Activated naive CD8-positive, alpha-beta T cell treated with anti-CD3 and anti-CD28 coated beads for 36 hours (primary cell): ENCODE results near the gene LEKR1. TPM values are rescaled to one million over a fixed set of nuclear protein-coding genes. Genes with fewer than 3 reads are reported as not detected.

Experiments
- DNase-seq: peaks from one replicate; pipeline ENCODE4 v3.0.0; 2021
- H3K27ac Mint-ChIP-seq: one replicate; pipeline ENCODE4 v1.8.0; 2022; ENCODE audit warnings: mild to moderate bottlenecking, moderate library complexity, mixed read lengths
- H3K27me3 Mint-ChIP-seq: one replicate; pipeline ENCODE4 v1.8.0; 2022; ENCODE audit warnings: mild to moderate bottlenecking, mixed read lengths
- H3K36me3 Mint-ChIP-seq: one replicate; pipeline ENCODE4 v1.8.0; 2021; ENCODE audit warnings: mild to moderate bottlenecking, mixed read lengths
- H3K4me1 Mint-ChIP-seq: one replicate; pipeline ENCODE4 v1.8.0; 2021; ENCODE audit warnings: mixed read lengths
- H3K4me3 Mint-ChIP-seq: one replicate; pipeline ENCODE4 v1.8.0; 2022; ENCODE audit warnings: mild to moderate bottlenecking, moderate library complexity, mixed read lengths
- H3K9me3 Mint-ChIP-seq: one replicate; pipeline ENCODE4 v1.8.0; 2022; ENCODE audit warnings: mixed read lengths
- total RNA-seq, 2 experiments: library from RNA; stranded (reverse); gene quantifications; one replicate each; pipeline ENCODE4 v1.2.3, GENCODE V29; 2021

The LEKR1 gene
- total RNA-seq, 2 experiments from 2014 or later = 0.74 to 2.4 TPM

DNA sequence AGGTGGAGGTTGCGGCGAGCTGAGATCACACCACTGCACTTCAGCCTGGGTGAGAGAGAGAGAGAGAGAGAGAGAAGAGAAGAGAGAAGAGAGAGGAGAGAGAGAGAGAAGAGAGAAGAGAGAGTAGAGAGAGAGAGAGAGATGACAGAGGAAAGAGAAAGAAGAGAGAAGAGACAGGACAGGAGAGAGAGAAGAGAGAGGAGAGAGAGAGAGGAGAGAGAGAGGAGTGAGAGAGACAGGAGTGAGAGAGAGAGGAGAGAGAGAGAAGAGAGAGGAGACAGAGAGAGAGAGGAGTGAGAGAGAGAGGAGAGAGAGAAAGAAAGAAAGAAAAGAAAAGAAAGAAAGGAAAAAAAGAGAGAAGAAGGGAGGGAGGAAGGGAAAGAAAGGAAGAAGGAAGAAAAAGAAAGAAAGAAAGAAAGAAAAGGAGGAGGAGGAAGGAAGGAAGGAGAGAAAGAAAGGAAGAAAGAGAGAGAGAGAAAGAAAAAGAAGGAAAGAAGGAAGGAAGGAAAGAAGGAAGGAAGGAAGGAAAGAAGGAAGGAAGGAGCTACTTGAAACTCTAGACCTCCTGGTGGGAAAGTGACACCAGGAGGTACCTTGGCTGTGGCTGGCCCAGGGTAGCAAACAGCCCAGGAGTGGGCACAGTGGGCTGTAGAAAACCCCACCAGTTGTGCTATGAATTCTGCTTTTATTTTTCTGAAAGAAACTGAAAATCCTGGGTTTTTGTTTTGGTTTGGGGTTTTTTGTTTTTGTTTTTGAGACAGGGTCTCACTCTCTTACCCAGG, 245.8 kb downstream of the LEKR1 start:
- Mint-ChIP-seq H3K27ac (no peak overlapping the region), H3K27me3 (no peaks in the 10 kb centered on the region), H3K36me3 (no peaks in the 10 kb centered on the region), H3K4me3 (no peak overlapping the region), H3K4me1 (peaks cover 20% of the 10 kb centered on the region), H3K9me3 (no peaks in the 10 kb centered on the region)
- DNase-seq = no peak

DNA sequence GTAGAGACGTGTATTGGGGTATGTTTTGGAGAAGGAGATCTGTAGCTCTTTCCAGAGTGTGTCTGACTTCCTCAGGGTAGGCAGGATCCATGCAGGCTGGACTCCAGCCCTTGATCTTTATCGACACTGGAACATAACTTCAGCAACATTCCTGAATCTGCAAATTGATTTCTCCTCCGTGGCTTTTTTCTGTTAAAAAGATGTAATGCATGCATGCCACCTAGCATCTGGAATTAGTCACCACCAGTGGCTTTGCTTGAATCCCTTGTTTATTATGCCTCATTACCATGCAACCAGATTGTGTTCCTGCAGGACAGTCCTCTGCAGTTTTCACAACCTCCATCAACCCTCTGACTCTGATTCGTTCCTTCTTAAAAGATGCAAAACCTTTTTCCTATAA, 247.7 kb downstream of the LEKR1 start:
- Mint-ChIP-seq H3K9me3 (no peaks in the 10 kb centered on the region), H3K36me3 (no peaks in the 10 kb centered on the region), H3K4me1 (peaks cover 13% of the 10 kb centered on the region), H3K27ac (no peak overlapping the region), H3K4me3 (no peak overlapping the region), H3K27me3 (no peaks in the 10 kb centered on the region)
- DNase-seq = no peak

DNA sequence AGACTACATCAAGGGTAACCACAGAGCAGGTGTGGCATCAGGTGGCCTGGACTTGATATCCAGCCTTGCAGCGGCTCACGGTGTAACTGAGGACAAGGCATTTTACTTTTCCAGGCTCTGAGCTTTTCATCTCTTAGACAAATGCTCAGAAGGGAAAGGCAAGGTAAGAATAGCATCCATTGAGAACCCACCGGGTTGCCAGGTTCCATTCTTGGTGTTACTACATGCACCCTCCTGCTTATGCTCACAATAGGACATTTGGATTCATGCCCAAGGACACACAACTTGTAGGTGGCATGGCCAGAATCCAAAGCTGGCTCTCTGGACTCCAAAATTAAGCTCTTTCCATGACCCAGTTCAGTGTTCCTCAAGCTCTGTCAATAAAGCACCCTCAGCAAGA, 248.3 kb downstream of the LEKR1 start:
- no peaks in the 10 kb centered on the region for H3K9me3 Mint-ChIP-seq
- H3K27me3 Mint-ChIP-seq = no peaks in the 10 kb centered on the region
- H3K4me1 Mint-ChIP-seq = peaks cover 13% of the 10 kb centered on the region
- no peak overlapping the region for H3K4me3 Mint-ChIP-seq
- no peak for DNase-seq
- no peaks in the 10 kb centered on the region for H3K36me3 Mint-ChIP-seq
- no peak overlapping the region for H3K27ac Mint-ChIP-seq

DNA sequence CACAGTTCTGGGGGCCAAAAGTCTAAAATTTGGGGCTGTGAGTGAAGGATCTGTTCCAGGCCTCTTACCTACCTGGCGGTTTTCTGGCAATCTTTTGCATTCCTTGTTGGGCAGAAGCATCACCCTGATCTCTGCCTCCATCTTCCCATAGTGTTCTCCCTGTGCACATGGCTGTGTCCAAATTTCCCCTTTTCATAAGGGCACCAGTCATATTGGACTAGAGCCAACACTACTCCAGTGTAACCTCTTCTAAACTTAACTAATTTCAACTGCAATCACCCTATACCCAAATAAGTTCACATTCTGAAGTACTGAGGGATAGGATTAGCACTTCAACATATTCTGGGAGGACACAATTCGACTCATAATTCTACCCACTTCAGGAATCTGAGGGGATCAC, 248.8 kb downstream of the LEKR1 start:
- Mint-ChIP-seq H3K27ac (no peak overlapping the region), H3K4me1 (peaks cover 13% of the 10 kb centered on the region), H3K4me3 (no peak overlapping the region), H3K27me3 (no peaks in the 10 kb centered on the region), H3K9me3 (no peaks in the 10 kb centered on the region), H3K36me3 (no peaks in the 10 kb centered on the region)
- no peak for DNase-seq

DNA sequence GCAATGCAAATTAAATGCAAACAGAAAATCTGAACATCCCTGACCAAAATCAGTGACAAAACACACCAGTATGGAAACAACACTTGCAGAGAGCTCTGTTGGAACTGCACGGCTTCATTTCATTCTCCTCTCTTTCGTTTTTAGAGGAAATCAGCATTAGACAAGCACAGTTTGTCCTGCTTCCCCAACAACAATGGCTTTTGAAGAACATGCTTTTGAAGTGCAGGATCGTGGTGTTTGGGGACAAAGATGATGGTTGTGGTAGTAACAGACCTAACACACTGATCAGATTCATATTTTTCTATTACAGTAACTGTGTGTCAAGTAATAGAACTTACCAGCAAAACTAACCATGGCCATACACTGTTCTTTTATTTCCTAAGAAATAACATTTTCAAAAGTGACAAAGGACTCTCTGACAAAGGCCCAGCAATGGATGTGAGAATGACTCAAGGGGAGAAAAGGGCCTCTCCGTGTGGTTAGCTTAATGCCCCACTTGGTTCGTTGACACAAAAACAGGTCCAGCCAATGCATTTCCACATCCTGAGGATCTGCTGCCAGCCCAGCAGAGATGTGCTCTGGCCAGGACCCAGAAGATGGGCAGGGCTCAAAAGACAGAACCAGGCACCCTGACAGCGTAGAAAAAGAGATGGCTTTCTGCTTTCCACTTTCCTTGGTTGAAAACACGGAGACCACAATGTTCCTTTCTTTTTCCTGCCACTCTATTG, 249.7 kb downstream of the LEKR1 start:
- Mint-ChIP-seq H3K4me1 (peaks cover 13% of the 10 kb centered on the region), H3K36me3 (no peaks in the 10 kb centered on the region)

DNA sequence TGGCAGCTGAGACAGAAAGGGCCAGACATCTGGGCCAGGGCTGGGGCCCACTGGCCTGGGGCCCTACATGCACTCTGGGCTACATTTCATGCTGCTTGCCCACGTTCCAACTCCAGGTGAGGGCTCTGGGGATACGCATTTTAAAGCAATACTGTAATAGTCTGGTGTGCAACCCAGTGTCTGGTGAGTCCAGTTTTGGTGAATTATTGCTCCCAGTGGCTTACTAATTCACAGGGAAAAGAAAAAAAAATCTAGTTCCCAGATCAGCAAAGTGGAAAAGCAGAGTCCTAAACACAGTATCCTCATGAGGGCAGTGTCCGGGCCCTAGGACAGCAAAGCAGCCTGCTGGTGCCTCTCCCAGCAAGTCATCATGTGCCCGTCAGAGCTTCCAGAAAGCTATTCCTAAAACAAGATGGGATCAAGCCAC, 251.4 kb downstream of the LEKR1 start:
- no peaks in the 10 kb centered on the region for H3K9me3 Mint-ChIP-seq
- H3K36me3 Mint-ChIP-seq = no peaks in the 10 kb centered on the region
- peaks cover 27% of the 10 kb centered on the region for H3K4me1 Mint-ChIP-seq
- H3K4me3 Mint-ChIP-seq = no peak overlapping the region
- DNase-seq = no peak
- H3K27ac Mint-ChIP-seq = no peak overlapping the region
- H3K27me3 Mint-ChIP-seq = no peaks in the 10 kb centered on the region

More for the DNA sequence above, 249.7 kb downstream of the LEKR1 start:
- Mint-ChIP-seq H3K9me3 (no peaks in the 10 kb centered on the region), H3K27ac (no peak overlapping the region), H3K4me3 (no peak overlapping the region), H3K27me3 (no peaks in the 10 kb centered on the region)
- DNase-seq = no peak

DNA sequence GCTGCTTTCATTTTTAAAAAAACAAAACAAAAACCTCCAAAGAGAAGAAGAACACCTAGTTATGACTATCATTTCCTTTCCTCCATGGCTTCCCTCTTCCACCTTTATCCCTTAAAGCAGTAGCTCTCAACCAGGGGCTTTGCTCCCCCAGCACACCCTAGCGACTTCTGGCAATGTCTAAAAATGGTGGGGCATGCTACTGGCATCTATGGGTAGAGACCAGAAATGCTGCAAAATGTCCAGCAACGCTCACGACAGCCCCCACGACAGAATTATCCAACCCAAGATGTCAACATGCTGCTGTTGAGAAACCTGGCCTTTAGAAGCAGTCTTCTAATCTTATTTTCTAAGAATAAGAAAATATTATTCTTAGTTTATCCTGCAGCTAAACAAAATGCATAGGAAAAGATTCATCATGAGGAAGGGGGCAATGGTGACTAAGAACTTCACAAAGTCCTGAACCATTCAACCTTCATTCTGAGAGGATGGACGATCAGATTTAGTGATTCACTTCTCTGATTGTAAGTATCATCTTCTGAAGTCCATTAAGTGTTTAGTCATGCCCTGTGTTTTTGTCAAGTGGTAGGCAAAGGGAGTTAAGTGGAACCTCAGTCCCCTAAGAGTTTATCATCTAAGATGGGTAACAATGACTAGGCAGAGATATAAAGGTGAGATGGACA, 252.1 kb downstream of the LEKR1 start:
- no peak overlapping the region for H3K4me3 Mint-ChIP-seq
- no peaks in the 10 kb centered on the region for H3K9me3 Mint-ChIP-seq
- no peak overlapping the region for H3K27ac Mint-ChIP-seq

DNA sequence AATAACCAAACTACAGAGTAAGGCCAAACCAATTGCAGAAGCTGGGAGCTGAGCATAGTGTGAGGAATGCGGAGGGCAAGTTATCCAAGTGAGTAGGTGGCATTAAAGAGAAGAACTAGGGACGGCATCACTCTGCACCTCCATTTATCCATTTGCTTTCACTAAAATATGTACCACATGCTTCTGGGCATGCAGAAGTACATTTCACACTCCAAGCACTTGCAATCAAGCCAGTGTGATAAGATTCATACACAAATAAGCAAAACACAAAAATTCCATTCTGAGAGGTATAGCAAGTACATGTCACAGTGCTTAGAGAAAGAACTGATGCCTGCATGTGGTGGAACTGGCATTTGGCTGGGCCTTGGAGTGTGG, 252.6 kb downstream of the LEKR1 start:
- Mint-ChIP-seq H3K9me3 (no peaks in the 10 kb centered on the region), H3K27ac (no peak overlapping the region), H3K27me3 (no peaks in the 10 kb centered on the region), H3K4me1 (peaks cover 33% of the 10 kb centered on the region), H3K4me3 (no peak overlapping the region), H3K36me3 (no peaks in the 10 kb centered on the region)
- no peak for DNase-seq

More for the DNA sequence above, 252.1 kb downstream of the LEKR1 start:
- Mint-ChIP-seq H3K4me1 (peaks cover 33% of the 10 kb centered on the region), H3K27me3 (no peaks in the 10 kb centered on the region), H3K36me3 (no peaks in the 10 kb centered on the region)
- DNase-seq = no peak

DNA sequence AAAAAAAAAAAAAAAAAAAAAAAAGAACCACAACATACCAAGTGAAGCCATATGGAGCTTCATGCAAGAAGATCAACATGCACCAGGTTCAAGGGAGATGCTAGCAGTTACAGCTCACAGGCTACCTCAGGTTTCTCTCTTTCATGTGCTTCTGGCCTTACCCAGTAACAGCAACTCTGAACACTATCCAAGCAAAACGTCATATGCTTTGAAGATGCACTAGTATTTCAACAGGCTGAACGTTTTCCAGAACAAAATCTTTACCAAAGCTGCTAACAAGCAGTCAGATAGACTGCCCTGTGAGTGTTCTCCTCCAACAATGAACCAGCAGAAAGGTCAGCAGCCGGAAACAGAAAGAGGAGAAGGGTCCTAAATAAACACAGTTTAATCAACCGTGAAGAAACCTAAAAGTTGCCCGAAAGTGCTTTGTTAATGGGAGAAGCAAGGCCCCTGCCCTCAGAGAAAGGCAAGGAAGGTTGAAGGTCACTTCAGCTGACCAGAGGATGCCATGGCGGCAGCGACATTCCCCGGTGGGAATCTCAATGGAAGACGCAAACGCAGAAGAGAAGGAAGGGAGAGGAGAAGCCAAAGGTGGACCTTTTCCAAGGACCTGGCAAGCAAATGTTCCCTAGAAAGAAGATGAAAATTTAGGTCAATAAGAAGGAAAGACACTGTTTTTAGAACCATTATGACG, 253.7 kb downstream of the LEKR1 start:
- Mint-ChIP-seq H3K27ac (no peak overlapping the region), H3K9me3 (no peaks in the 10 kb centered on the region), H3K36me3 (no peaks in the 10 kb centered on the region), H3K27me3 (no peaks in the 10 kb centered on the region), H3K4me3 (peak overlapping the region; percentile 3), H3K4me1 (peaks cover 33% of the 10 kb centered on the region)
- DNase-seq = no peak

DNA sequence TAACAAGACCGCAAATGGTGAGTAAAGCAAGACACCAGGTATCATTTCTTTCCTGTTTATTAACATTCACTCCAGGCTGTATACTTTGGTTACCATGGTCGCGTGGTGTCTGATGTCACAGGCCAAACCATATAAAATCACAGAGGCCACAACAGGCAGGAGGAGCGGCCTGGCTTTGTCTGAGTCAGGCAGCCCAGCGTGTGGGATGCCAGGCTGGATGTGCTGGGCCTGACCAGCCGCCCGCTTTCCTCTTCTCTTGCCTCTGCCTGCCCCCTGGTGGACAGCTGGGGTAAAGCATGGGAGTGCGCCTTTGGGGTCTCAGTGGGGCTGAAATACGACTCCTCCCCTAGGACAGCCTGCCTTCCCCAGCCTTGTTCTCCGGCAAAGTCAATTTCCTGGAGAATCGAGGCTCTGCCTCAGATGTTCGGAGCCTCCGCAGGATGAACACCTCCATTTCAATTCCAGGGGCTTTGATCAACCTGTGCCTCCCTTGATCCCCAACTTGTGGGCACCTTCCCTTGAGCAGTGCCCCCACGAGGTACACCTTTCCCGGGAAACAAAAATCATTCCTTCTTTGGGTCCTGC, 255.6 kb downstream of the LEKR1 start:
- Mint-ChIP-seq H3K4me3 (no peak overlapping the region), H3K4me1 (peaks cover 31% of the 10 kb centered on the region), H3K9me3 (no peaks in the 10 kb centered on the region), H3K27ac (peak overlapping the region; percentile 69), H3K27me3 (no peaks in the 10 kb centered on the region), H3K36me3 (no peaks in the 10 kb centered on the region)
- DNase-seq = peak; percentile 85

DNA sequence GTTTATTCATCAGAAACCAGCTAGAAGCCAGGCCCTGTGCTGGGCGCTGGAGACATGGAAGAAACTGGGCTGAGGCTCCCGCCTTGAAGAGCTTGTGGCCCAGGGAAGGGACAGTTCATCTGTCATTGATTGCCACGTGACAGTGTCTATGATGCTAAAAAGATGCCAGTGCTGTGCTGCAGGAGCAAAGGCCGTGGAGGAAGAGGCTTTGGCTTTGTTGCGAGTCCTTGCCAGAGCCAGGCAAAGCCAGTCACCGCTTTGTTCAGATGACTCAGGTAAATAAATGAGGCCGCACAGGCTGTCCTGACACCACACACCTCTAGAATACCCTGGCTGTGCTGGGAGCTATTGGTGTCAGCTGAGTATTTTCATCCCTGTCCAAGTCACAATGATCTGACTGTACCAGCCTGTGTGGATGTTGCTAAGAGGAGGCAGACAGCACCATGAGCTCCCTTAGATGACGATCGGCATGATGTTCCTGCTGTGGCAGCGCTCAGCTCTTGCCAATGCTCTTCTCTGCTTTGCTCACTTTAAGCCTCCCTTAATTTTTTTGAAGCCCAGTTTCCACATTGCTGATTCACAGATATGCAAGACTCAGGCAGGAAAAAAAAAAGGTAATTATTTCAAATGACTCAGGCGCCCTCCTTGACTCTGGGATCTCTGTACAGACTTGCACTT, 256.3 kb downstream of the LEKR1 start:
- DNase-seq = no peak
- Mint-ChIP-seq H3K4me3 (no peak overlapping the region), H3K4me1 (peaks cover 36% of the 10 kb centered on the region), H3K27me3 (peaks cover 4% of the 10 kb centered on the region), H3K9me3 (no peaks in the 10 kb centered on the region), H3K36me3 (no peaks in the 10 kb centered on the region), H3K27ac (peak overlapping the region; percentile 69)

DNA sequence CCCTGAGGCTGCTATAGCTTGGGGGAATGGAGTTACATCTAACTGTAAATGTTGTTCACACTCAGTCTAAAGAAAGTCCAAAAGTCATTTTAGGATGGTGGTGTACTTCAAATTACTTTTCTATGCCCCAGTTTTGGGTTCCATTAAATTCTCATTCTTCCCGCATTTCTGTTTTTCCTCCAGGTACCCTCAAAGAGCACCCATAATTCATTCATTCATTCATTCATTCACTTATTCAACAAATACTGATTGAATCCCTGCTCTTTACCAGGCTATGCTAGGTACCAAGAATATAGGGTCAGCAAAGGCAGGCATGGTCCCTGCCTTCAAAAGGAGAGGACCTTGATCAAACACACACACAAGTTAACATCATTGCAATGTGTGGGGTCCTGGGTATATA, 257.7 kb downstream of the LEKR1 start:
- H3K36me3 Mint-ChIP-seq = no peaks in the 10 kb centered on the region
- no peaks in the 10 kb centered on the region for H3K9me3 Mint-ChIP-seq
- DNase-seq = no peak
- peaks cover 43% of the 10 kb centered on the region for H3K4me1 Mint-ChIP-seq
- peaks cover 5% of the 10 kb centered on the region for H3K27me3 Mint-ChIP-seq
- no peak overlapping the region for H3K27ac Mint-ChIP-seq
- no peak overlapping the region for H3K4me3 Mint-ChIP-seq

DNA sequence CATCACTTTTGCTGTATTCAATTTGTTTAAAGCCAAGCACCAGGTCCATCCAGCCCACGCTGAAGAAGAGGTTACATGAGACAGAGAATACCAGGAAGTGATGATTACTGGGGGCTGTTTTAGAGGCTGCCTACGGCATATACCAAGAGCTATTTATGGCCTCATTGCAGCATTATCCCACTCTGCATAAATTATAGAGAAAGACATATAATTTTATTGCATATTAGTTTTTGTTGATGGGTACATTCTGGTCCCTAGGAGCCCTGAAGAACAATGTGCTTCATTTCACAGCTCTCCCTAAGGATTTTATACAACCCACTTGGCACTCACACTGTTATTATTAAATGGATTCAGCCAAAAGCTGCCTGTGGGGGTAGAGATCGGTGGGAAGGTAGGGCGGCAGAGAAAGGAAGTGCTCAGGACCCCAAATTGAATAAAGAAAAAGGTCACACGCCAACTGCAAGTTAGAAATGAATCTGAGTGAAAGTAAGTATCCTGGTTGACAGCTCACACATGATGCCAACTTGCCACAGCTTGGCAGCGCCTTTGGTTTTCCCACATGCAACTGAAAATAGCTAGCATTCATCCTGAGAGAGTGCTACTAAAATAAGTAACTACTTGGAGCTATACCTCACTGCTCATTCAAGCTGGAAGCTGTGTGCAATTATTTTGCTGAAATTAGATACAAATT, 260.1 kb downstream of the LEKR1 start:
- no peak overlapping the region for H3K4me3 Mint-ChIP-seq
- no peak overlapping the region for H3K27ac Mint-ChIP-seq
- H3K4me1 Mint-ChIP-seq = peaks cover 62% of the 10 kb centered on the region
- DNase-seq = no peak
- H3K36me3 Mint-ChIP-seq = peaks cover 3% of the 10 kb centered on the region
- no peaks in the 10 kb centered on the region for H3K9me3 Mint-ChIP-seq
- peaks cover 5% of the 10 kb centered on the region for H3K27me3 Mint-ChIP-seq

DNA sequence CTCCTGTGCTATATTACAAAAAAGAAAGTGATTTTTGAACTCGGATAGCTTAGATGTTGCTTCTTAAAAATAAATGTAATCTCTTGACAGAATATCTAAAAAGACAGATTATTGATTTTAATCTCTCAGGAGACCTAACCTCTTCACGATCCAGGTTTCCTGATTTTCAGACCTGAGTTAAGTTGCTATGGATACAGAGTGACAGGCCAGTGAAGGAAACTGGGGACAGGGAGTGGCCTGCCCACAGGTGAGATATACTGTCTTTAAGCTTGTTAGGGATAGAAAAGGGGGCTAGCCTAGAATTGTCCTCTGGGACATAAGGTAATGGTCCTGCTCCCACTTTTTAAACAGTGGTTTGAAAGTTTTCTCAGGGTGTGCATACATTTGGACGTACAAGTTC, 260.6 kb downstream of the LEKR1 start:
- Mint-ChIP-seq H3K36me3 (peaks cover 3% of the 10 kb centered on the region), H3K27me3 (peaks cover 5% of the 10 kb centered on the region), H3K9me3 (no peaks in the 10 kb centered on the region), H3K4me3 (no peak overlapping the region), H3K4me1 (peaks cover 56% of the 10 kb centered on the region), H3K27ac (no peak overlapping the region)
- DNase-seq = no peak
